ENCODE data around the gene AP1B1.

DNA sequence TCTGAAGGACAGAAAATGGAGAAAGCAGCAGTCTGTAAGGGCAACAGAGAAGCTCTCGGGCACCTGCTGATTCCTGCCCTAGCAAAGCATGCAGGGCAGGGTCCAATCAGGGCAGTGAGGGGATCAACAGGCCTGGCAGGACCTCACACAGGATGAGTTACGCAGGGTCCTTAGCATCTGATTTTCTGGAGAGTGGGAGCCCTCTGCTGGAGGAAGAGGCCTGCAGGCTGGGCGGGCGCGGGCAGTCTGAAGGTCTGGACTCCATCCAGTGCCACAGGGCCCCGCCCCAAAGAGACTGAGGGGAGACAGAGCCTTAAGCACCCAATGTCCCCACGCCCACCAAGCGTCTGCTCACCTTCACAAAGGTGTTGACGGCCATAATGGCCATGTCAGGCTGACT, 28.9 kb downstream of the AP1B1 start:
- TF ChIP-seq POLR2A (IDR thresholded peaks at IDR 0.05) (no peak), CTCF (IDR thresholded peaks at IDR 0.05) (peak; percentile 53 to 81 (median 70)), POLR2AphosphoS5 (IDR thresholded peaks at IDR 0.05) (peak in 3 of 4 donors; percentile 16 to 37 (median 28))
